Transverse colon (tissue), 4 donors: ENCODE results near the gene CHAC2. TPM values are rescaled to one million over a fixed set of nuclear protein-coding genes. Genes with fewer than 3 reads are reported as not detected.
"Not testable (repeated sequence)": the region's sequence is repeated elsewhere in the genome, so short reads cannot be mapped to it uniquely, and the experiment has no call there.

Experiments
- DNase-seq: peaks from one replicate; pipeline ENCODE4 v3.0.0-alpha.2; 2019
- H3K27ac ChIP-seq, 4 donors: fragments of 200-600 bp; sonication (generic); 2 replicates each; pipeline ENCODE4 v1.5.1; 2016 to 2018; ENCODE audit warnings: inconsistent platforms in 4 of 4
- H3K27me3 ChIP-seq: fragments of 200-600 bp; sonication (generic); 2 replicates; pipeline ENCODE4 v1.5.1; 2017; ENCODE audit warnings: inconsistent platforms
- H3K36me3 ChIP-seq, 4 donors: fragments of 200-600 bp; sonication (generic); 2 replicates each; pipeline ENCODE4 v1.5.1; 2017 to 2019; ENCODE audit warnings: inconsistent platforms in 4 of 4
- H3K4me1 ChIP-seq, 4 donors: fragments of 200-600 bp; sonication (generic); 2 replicates each; pipeline ENCODE4 v1.5.1; 2017 to 2020; ENCODE audit warnings: inconsistent platforms in 4 of 4
- H3K4me3 ChIP-seq, 4 donors: fragments of 200-600 bp; sonication (generic); 1 replicate in 1 of 4; 2 replicates in 3 of 4; pipeline versions ENCODE4 v1.5.1 to v1.6.1; 2017 to 2019; ENCODE audit warnings: inconsistent platforms in 4 of 4
- H3K9me3 ChIP-seq, 2 donors: fragments of 200-600 bp; sonication (generic); 2 replicates each; pipeline ENCODE4 v1.5.1; 2017 to 2019; ENCODE audit warnings: inconsistent platforms in 2 of 2
- EP300 ChIP-seq: sonication (generic); formaldehyde crosslinking; IDR thresholded peaks from one replicate; pipeline ENCODE4 v1.6.1; 2017; ENCODE audit warnings: antibody characterized with exemption, low read depth
- POLR2A ChIP-seq: fragments of 450-650 bp; IDR thresholded peaks from one replicate; pipeline ENCODE4 v1.6.1; 2016; ENCODE audit warnings: antibody characterized with exemption, mild to moderate bottlenecking, moderate library complexity
- POLR2AphosphoS5 ChIP-seq, 3 donors: sonication (generic); formaldehyde crosslinking; IDR thresholded peaks; one replicate each; pipeline ENCODE4 v1.6.1; 2016; ENCODE audit warnings: antibody characterized with exemption in 3 of 3
- WGBS, 2 donors: methylation state at CpG; one replicate each; pipeline ENCODE4 v1.1.5; 2018; ENCODE audit warnings: low coverage in 1 of 2; 5-methylcytosine and 5-hydroxymethylcytosine counted together
- in situ Hi-C, 4 donors: fragments of 200-750 bp; cut with MboI; loops; one replicate each; pipeline versions ENCODE4 v1.15.0 to v1.15.1; 2017; ENCODE audit warnings: low sequenced_read_pairs in 3 of 4, low pct_ligation_motif_present in 1 of 4, low pct_unique_long_range_greater_than_20kb in 1 of 4
- intact Hi-C: fragments of 100-400 bp; cut with DNase I; formaldehyde crosslinking; loops from one replicate; pipeline ENCODE4 v1.15.1; 2023; ENCODE audit warnings: low total_unique reads
- total RNA-seq, 4 donors: library from RNA; depleted of rRNA; stranded (reverse); fragments of >200 nt; gene quantifications; one replicate each; pipeline ENCODE4 v1.1.0, GENCODE V29; 2016
- TF ChIP-seq, protein P1 (sequence below), 5 experiments: fragments of 200-600 bp in 3 of 5; fragments of 450-650 bp in 2 of 5; sonication (generic) in 3 of 5; IDR thresholded peaks; 1 replicate in 2 of 5; 2 replicates in 3 of 5; pipeline ENCODE4 v1.5.1; 2016 to 2017; ENCODE audit warnings: antibody characterized with exemption in 5 of 5, inconsistent platforms in 3 of 5, mild to moderate bottlenecking in 2 of 5, moderate library complexity in 1 of 5

The CHAC2 gene
- total RNA-seq, 4 donors from 2014 or later: 1.4 to 2.1 (median 1.5) TPM

DNA sequence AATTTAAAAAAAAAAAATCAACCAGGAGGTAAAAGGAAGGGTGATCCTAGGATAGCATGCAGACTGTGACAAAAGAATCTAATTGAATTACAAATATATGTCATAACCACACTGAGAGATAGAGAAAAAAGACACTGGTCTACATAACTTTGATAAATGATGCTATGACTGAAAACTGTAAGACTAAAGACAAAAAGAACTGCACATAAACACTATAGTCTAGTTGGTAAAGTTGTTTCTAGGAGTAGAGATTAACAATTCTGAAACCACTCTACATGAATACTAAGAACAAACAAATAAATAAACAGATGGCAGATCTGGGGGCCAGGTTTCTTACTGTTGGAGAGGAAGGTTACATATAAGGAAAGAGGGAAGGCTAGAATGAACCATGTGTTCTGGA lies 14.6 kb upstream of the CHAC2 start:
- no peak for DNase-seq
- intact Hi-C loops (no loop called here), in situ Hi-C loops (no loop called here)
- no peaks in the 10 kb centered on the region for H3K9me3 ChIP-seq
- peaks cover 0 to 13% (median 0%) of the 10 kb centered on the region in 4 donors for H3K36me3 ChIP-seq
- H3K4me3 ChIP-seq: no peak overlapping the region
- TF ChIP-seq, protein P1, sequence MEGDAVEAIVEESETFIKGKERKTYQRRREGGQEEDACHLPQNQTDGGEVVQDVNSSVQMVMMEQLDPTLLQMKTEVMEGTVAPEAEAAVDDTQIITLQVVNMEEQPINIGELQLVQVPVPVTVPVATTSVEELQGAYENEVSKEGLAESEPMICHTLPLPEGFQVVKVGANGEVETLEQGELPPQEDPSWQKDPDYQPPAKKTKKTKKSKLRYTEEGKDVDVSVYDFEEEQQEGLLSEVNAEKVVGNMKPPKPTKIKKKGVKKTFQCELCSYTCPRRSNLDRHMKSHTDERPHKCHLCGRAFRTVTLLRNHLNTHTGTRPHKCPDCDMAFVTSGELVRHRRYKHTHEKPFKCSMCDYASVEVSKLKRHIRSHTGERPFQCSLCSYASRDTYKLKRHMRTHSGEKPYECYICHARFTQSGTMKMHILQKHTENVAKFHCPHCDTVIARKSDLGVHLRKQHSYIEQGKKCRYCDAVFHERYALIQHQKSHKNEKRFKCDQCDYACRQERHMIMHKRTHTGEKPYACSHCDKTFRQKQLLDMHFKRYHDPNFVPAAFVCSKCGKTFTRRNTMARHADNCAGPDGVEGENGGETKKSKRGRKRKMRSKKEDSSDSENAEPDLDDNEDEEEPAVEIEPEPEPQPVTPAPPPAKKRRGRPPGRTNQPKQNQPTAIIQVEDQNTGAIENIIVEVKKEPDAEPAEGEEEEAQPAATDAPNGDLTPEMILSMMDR (IDR thresholded peaks at IDR 0.05): no peak
- TF ChIP-seq POLR2AphosphoS5 (IDR thresholded peaks at IDR 0.05) (no peak), POLR2A (no peak), EP300 (no peak)
- H3K27ac ChIP-seq: no peak overlapping the region
- H3K4me1 ChIP-seq: peaks cover 0 to 9% (median 0%) of the 10 kb centered on the region in 4 donors
- no peaks in the 10 kb centered on the region for H3K27me3 ChIP-seq

DNA sequence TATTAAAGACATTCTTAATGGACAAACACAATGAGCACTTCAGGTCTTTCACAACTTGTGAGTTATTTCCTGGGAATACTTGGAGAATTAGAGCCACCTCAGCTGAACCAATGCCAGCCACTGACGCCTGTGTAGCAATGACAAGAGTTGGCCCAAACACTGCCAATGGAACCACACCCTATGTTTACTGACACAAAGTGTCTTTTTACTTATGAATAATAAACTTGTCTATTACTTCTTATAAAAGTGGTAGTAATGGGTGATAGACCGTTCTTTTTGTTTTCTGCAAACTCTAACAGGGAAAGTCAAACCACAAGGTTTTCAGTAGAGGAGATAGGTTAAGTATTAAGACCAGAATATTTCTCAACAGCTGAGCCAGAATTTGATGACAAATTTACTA lies 12.5 kb upstream of the CHAC2 start:
- in situ Hi-C loops: no loop called here
- TF ChIP-seq POLR2A (no peak), POLR2AphosphoS5 (IDR thresholded peaks at IDR 0.05) (no peak), EP300 (no peak)
- TF ChIP-seq, protein P1 (IDR thresholded peaks at IDR 0.05): no peak

DNA sequence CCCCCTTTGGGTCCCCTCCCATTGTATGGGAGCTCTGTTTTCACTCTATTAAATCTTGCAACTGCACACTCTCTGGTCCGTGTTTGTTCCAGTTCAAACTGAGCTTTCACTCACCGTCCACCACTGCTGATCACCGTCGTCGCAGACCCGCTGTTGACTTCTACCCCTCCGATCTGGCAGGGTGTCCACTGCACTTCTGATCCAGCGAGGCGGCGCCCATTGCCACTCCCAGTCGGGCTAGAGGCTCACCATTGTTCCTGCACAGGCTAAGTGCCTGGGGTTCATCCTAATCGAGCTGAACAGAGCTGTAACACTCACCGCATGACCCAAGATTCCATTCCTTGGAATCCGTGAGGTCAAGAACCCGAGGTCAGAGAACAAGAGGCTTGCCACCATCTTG lies 11.0 kb upstream of the CHAC2 start:
- Histone ChIP-seq H3K27ac (no peak overlapping the region), H3K36me3 (peaks cover 0 to 8% (median 0%) of the 10 kb centered on the region in 4 donors), H3K9me3 (no peaks in the 10 kb centered on the region), H3K4me1 (peaks cover 0 to 9% (median 0%) of the 10 kb centered on the region in 4 donors), H3K4me3 (no peak overlapping the region), H3K27me3 (no peaks in the 10 kb centered on the region)
- TF ChIP-seq POLR2AphosphoS5 (IDR thresholded peaks at IDR 0.05): no peak
- TF ChIP-seq, protein P1 (IDR thresholded peaks at IDR 0.05): no peak
- TF ChIP-seq POLR2A: no peak
- no peak for TF ChIP-seq EP300
- in situ Hi-C loops (no loop called here), intact Hi-C loops (no loop called here)
- WGBS, 2 donors: 94 to 95% methylated on average over 6 to 15 of the region's 15 CpGs
- DNase-seq: no peak

More for the DNA sequence above, 12.5 kb upstream of the CHAC2 start:
- Histone ChIP-seq H3K36me3 (peaks cover 0 to 8% (median 0%) of the 10 kb centered on the region in 4 donors), H3K27ac (no peak overlapping the region), H3K4me3 (no peak overlapping the region), H3K9me3 (no peaks in the 10 kb centered on the region), H3K27me3 (no peaks in the 10 kb centered on the region), H3K4me1 (peaks cover 0 to 9% (median 0%) of the 10 kb centered on the region in 4 donors)
- 61% methylated on average over 2 of the region's 2 CpGs for WGBS, 2 donors
- peak; percentile 54 for DNase-seq
- intact Hi-C loops: no loop called here

- in situ Hi-C loops, H3K4me1 ChIP-seq, DNase-seq, H3K9me3 ChIP-seq, H3K36me3 ChIP-seq, H3K4me3 ChIP-seq, intact Hi-C loops, H3K27ac ChIP-seq, H3K27me3 ChIP-seq: not testable (repeated sequence)
- 97 to 100% methylated on average over 1 to 14 of the region's 14 CpGs for WGBS, 2 donors
Observed at GRCh38 chr2:53757206-53757605, 10.4 kb upstream of the CHAC2 start.

DNA sequence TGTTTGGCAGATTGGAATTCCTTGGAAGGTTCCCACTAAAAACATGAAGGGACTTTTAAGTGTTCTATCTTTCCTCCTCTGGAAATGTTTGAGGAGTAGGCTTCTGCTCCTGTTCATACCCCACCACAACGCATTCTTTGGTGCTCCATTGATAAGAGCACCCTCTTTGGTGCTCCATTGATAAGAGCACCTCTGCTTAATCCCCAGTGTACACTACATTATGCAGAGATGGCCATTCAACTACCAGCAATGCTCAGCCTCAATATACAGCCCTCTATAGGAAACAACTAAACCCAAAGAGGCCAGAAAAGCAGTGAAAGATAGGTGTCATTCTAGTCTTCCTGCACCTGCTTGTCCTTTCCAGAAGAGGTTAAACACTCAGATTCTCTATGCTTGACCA lies 1.8 kb upstream of the CHAC2 start:
- 92 to 100% methylated on average over 1 of the region's 1 CpG for WGBS, 2 donors
- Histone ChIP-seq H3K36me3 (peaks cover 0 to 8% (median 0%) of the 10 kb centered on the region in 4 donors), H3K4me3 (no peak overlapping the region), H3K27me3 (no peaks in the 10 kb centered on the region), H3K27ac (peak overlapping the region in 3 of 4 donors; percentile 18 to 39 (median 24)), H3K4me1 (peaks cover 0 to 32% (median 17%) of the 10 kb centered on the region in 4 donors), H3K9me3 (no peaks in the 10 kb centered on the region)
- DNase-seq: no peak
- TF ChIP-seq EP300 (no peak), POLR2AphosphoS5 (IDR thresholded peaks at IDR 0.05) (no peak), POLR2A (no peak)
- TF ChIP-seq, protein P1 (IDR thresholded peaks at IDR 0.05): no peak
- in situ Hi-C loops (no loop called here), intact Hi-C loops (no loop called here)
